Natural killer cell (primary cell): Measurements from ENCODE around the gene GLRX2. TPM values are rescaled to one million over a fixed set of nuclear protein-coding genes. Genes with fewer than 3 reads are reported as not detected.

Experiments
- ATAC-seq, 3 donors: fragments of 150-1000 bp in 2 of 3; fragments of 200-7000 bp in 1 of 3; cut with Tn5 transposase; 1 replicate in 1 of 3; 2 replicates in 2 of 3; pipeline ENCODE4 v1.10.0; 2021; ENCODE audit warnings: mild to moderate bottlenecking in 2 of 3, moderate library complexity in 2 of 3
- DNase-seq, 2 donors: peaks; one replicate each; pipeline versions ENCODE4 v3.0.0 to v3.0.0-alpha.2; 2013 to 2021; ENCODE audit warnings: mixed read lengths in 1 of 2
- H3K27ac ChIP-seq: one replicate; pipeline ENCODE4 v1.5.1; 2013; ENCODE audit warnings: mild to moderate bottlenecking, low read length
- H3K27me3 ChIP-seq: one replicate; pipeline ENCODE4 v1.6.1; 2013; ENCODE audit warnings: low read length; ENCODE audit not compliant: control insufficient read depth, insufficient read depth
- H3K36me3 ChIP-seq: one replicate; pipeline ENCODE4 v1.6.1; 2013; ENCODE audit warnings: low read length; ENCODE audit not compliant: control insufficient read depth, insufficient read depth
- H3K4me1 ChIP-seq: one replicate; pipeline ENCODE4 v1.6.1; 2013; ENCODE audit warnings: low read length; ENCODE audit not compliant: control insufficient read depth, insufficient read depth
- H3K4me3 ChIP-seq: one replicate; pipeline ENCODE4 v1.5.1; 2013; ENCODE audit warnings: low read length
- H3K9me3 ChIP-seq: one replicate; pipeline ENCODE4 v1.6.1; 2013; ENCODE audit warnings: low read length; ENCODE audit not compliant: control insufficient read depth, insufficient read depth
- H3K27ac Mint-ChIP-seq, 2 donors: one replicate each; pipeline ENCODE4 v1.8.0; 2022; ENCODE audit warnings: mild to moderate bottlenecking in 2 of 2, mixed read lengths in 2 of 2, moderate library complexity in 1 of 2
- H3K27me3 Mint-ChIP-seq, 2 donors: one replicate each; pipeline ENCODE4 v1.8.0; 2022; ENCODE audit warnings: low read depth in 2 of 2, mixed read lengths in 2 of 2
- H3K36me3 Mint-ChIP-seq: one replicate; pipeline ENCODE4 v1.8.0; 2022; ENCODE audit warnings: mixed read lengths
- H3K4me1 Mint-ChIP-seq, 2 donors: one replicate each; pipeline ENCODE4 v1.8.0; 2022; ENCODE audit warnings: mixed read lengths in 2 of 2
- H3K4me3 Mint-ChIP-seq: one replicate; pipeline ENCODE4 v1.8.0; 2022; ENCODE audit warnings: mild to moderate bottlenecking, moderate library complexity, mixed read lengths
- H3K9me3 Mint-ChIP-seq, 2 donors: one replicate each; pipeline ENCODE4 v1.8.0; 2022; ENCODE audit warnings: mixed read lengths in 2 of 2
- CTCF ChIP-seq: fragments of 200-600 bp; IDR thresholded peaks from one replicate; pipeline ENCODE4 v1.8.0; 2022; ENCODE audit warnings: antibody characterized with exemption
- WGBS: methylation state at CpG from one replicate; pipeline ENCODE4 v1.1.7; 2013; ENCODE audit warnings: missing lambda C conversion rate; ENCODE audit not compliant: insufficient coverage; 5-methylcytosine and 5-hydroxymethylcytosine counted together
- intact Hi-C: fragments of 100-400 bp; cut with micrococcal nuclease; formaldehyde crosslinking; loops from one replicate; pipeline ENCODE4 v1.14.2; 2022
- total RNA-seq, 4 donors: library from RNA; stranded (reverse); fragments of 120-200 nt in 1 of 4; gene quantifications; one replicate each; pipeline versions ENCODE4 v1.2.3 to v1.2.4, GENCODE V29; 2013 to 2022

GLRX2 gene
- total RNA-seq, 3 donors from 2014 or later (not counting 1 experiment from before 2014, with no cell fraction given), result 7.7 to 11.3 (median 9.5) TPM

DNA sequence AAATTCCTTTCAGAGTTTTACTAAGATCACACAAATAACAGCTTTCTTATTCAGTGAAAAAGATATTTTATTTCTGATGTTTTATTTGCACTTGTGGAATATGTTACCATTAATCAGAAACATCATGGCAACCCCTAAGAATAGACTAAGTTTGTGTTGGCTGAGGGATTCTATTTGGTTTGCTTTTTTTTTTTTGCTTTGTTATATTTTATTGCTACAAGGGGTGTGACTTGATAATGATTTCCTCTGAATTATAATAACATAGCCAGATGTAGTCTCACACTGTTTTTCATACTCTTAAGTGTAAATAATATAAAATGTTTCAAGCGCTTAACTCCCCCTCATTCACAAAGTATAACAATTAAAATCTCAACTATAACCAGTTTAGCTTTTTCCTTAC is 20.0 kb downstream of the GLRX2 start:
- TF ChIP-seq CTCF, result no peak
- Histone ChIP-seq H3K4me3 (no peak overlapping the region), H3K27ac (no peak overlapping the region), H3K27me3 (no peaks in the 10 kb centered on the region), H3K36me3 (peaks cover 58% of the 10 kb centered on the region), H3K9me3 (no peaks in the 10 kb centered on the region), H3K4me1 (no peaks in the 10 kb centered on the region)
- H3K9me3 Mint-ChIP-seq, result no peaks in the 10 kb centered on the region
- intact Hi-C loops, result no loop called here
- DNase-seq (no peak), ATAC-seq (no peak)
- H3K4me1 Mint-ChIP-seq, result no peaks in the 10 kb centered on the region
- H3K27ac Mint-ChIP-seq, result no peak overlapping the region
- H3K4me3 Mint-ChIP-seq, result no peak overlapping the region
- H3K27me3 Mint-ChIP-seq, result no peaks in the 10 kb centered on the region
- H3K36me3 Mint-ChIP-seq, result peaks cover 13% of the 10 kb centered on the region
- WGBS, result no CpG with 5 or more reads among the region's 1 CpG

DNA sequence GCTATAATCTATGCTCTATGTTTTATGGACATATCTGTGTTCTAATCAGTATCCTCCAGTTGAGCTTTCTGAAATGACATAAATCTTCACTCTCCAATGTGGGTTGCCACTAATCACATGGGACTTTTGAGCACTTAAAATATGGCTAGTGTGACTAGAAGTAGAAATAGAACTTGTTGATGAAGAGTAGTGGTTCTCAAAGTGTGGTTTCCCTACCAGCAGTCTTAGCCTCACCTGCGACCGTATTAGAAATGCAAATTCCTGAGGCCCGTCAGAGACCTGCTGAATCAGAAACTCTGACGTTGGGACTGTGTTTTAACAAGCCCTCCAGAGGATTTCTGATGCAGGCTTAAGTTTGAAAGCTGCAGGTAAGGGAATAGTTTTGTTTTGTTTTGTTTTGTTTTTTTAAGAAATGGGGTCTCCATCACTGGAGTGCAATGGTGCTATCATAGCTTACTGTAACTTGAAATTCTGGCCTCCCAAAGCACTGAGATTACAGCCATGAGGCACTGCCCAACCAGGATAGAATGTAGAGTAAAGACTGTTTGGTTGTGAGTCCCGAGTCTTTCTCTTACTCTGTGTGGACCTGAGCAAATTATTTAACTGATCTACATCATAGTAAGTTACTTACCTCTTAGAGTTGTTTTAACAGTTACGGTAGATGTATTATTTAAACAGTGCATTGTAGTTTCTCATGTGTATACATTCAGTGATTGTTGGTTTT is 21.7 kb downstream of the GLRX2 start:
- Mint-ChIP-seq H3K36me3 (peaks cover 16% of the 10 kb centered on the region), H3K27me3 (no peaks in the 10 kb centered on the region), H3K9me3 (no peaks in the 10 kb centered on the region), H3K4me3 (no peak overlapping the region), H3K27ac (no peak overlapping the region), H3K4me1 (no peaks in the 10 kb centered on the region)
- 85% methylated on average over 4 of the region's 6 CpGs for WGBS
- intact Hi-C loops, result no loop called here
- TF ChIP-seq CTCF, result no peak
- H3K27me3 ChIP-seq, result no peaks in the 10 kb centered on the region
- H3K4me3 ChIP-seq, result no peak overlapping the region
- H3K9me3 ChIP-seq, result no peaks in the 10 kb centered on the region
- peaks cover 67% of the 10 kb centered on the region for H3K36me3 ChIP-seq
- ATAC-seq, result no peak
- DNase-seq, result no peak
- H3K27ac ChIP-seq, result no peak overlapping the region
- H3K4me1 ChIP-seq, result no peaks in the 10 kb centered on the region

- intact Hi-C loops, result no loop called here
- Histone ChIP-seq H3K36me3 (peaks cover 62% of the 10 kb centered on the region), H3K27me3 (no peaks in the 10 kb centered on the region), H3K4me1 (no peaks in the 10 kb centered on the region), H3K4me3 (no peak overlapping the region), H3K27ac (no peak overlapping the region), H3K9me3 (no peaks in the 10 kb centered on the region)
- WGBS, result 100% methylated on average over 2 of the region's 3 CpGs
- no peak for TF ChIP-seq CTCF
- no peak for DNase-seq
- ATAC-seq, result no peak
- H3K27ac Mint-ChIP-seq, result no peak overlapping the region
- peaks cover 25% of the 10 kb centered on the region for H3K36me3 Mint-ChIP-seq
- H3K27me3 Mint-ChIP-seq, result no peaks in the 10 kb centered on the region
- H3K4me1 Mint-ChIP-seq, result peaks cover 5 to 12% of the 10 kb centered on the region in 2 donors
- H3K9me3 Mint-ChIP-seq, result no peaks in the 10 kb centered on the region
- no peak overlapping the region for H3K4me3 Mint-ChIP-seq
Observed at GRCh38 chr1:193079187-193079586, 26.0 kb downstream of the GLRX2 start.

- intact Hi-C loops, result no loop called here
- Histone ChIP-seq H3K4me3 (no peak overlapping the region), H3K36me3 (peaks cover 52% of the 10 kb centered on the region), H3K4me1 (no peaks in the 10 kb centered on the region), H3K27me3 (no peaks in the 10 kb centered on the region), H3K27ac (no peak overlapping the region), H3K9me3 (no peaks in the 10 kb centered on the region)
- Mint-ChIP-seq H3K27me3 (no peaks in the 10 kb centered on the region), H3K4me1 (peaks cover 5 to 12% of the 10 kb centered on the region in 2 donors), H3K4me3 (no peak overlapping the region), H3K9me3 (no peaks in the 10 kb centered on the region), H3K36me3 (peaks cover 21% of the 10 kb centered on the region), H3K27ac (peak overlapping the region in 1 of 2 donors; percentile 10)
- no peak for TF ChIP-seq CTCF
- ATAC-seq, result no peak
- DNase-seq, result no peak
Observed at GRCh38 chr1:193077991-193078390, 27.2 kb downstream of the GLRX2 start.
